HG02884 (cell line): Measurements from ENCODE around the gene GPHN.
A peak's percentile ranks its signal among the peaks of the same experiment; 100 is the strongest.
"Not testable (repeated sequence)": the region's sequence is repeated elsewhere in the genome, so short reads cannot be mapped to it uniquely, and the experiment has no call there.

ENCODE experiments used
- ATAC-seq: cut with Tn5 transposase; IDR thresholded peaks from one replicate; pipeline ENCODE4 v1.9.1; 2021; ENCODE audit warnings: mild to moderate bottlenecking, moderate library complexity; ENCODE audit not compliant: unreplicated experiment

Gene GPHN

DNA sequence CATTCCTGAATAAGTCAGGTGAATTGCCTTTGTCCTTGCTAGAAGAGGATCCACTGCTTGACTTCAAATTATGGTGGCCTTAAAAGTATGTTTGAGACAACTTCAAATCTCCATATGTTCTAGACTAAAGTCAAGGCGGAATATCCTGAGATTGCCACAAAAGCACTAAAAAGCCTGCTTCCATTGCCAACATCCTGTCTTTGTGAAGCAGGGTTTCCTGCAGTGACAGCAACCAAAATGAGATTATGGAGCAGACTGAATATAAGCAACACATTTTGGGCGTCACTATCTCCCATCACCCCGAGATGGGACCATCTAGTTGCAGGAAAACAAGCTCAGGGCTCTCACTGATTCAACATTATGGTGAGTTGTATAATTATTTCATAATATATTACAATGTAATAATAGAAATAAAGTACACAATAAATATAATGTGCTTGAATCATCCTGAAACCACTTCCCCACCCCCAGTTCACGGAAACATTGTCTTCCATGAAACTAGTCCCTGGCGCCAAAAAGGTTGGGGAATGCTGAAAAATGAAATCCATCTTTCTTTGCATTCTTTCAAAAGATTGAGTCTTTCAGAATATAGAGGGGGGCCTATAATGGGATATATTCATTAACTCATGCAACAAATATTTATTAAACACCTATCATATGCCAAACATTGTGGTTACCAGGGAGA is 143.7 kb downstream of the GPHN start:
- ATAC-seq, result no peak

- no peak for ATAC-seq
Observed at GRCh38 chr14:66652525-66653106, 144.7 kb downstream of the GPHN start.

GRCh38 chr14:66657780-66658179 is 149.8 kb downstream of the GPHN start:
- ATAC-seq, result no peak

- ATAC-seq, result no peak
Observed at GRCh38 chr14:66662374-66662773, 154.4 kb downstream of the GPHN start.

DNA sequence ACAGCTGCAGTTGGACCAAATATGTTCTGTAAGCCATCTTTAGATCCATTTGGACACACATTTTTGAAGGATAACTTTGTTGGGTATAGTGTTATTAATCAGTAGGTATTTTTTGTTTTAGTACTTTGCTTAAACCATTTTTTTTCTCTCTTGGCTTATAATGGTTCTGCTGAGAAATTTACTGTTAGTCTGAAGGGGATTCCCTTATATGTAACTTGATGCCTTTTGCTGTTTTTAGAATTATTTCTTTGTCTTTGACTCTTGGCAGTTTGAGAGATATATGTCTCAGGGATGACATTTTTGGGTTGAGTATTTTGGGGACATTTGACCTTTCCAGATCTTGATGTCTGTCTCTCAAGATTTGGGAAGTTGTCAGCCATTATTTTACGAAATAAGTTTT is 169.8 kb downstream of the GPHN start:
- ATAC-seq, result no peak

DNA sequence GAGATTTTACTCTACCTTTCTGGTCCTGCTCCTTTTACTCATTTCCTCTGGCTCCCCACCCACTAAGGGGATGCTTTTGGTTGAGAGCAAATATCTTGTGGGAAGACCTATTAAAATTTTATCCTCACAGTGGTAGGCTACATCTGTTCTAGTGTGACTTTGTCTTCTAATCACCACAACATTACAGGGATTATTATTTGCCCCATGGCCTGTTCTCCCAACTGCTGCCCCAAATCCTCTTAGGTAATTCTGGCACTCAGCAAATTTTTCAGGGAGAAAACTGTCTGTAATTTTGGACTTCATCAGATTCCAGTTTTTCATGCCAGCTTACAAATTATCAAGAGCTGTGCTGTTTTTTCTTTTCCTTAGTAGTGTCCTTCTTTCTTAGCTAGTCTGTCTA is 172.3 kb downstream of the GPHN start:
- ATAC-seq, result no peak

DNA sequence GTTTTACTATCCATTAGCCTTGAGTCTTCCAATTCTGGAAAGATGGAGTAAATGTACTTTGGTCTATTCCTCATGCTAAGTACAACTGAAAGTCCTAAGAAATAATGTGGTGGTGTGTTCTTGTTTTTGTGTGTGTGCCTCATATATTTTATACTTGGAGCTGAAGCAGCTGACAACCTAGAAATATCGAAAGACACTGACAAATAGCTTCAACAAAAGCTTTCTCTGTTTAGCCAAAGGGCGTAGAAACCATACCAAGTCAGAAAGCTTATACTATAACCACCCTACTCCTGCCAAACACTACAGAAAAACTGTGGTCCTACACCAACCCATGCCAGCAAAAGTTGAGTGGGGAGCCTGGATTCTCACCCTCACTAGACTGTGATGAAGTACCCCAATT is 188.4 kb downstream of the GPHN start:
- no peak for ATAC-seq

GRCh38 chr14:66698503-66698902 is 190.6 kb downstream of the GPHN start:
- ATAC-seq, result no peak

DNA sequence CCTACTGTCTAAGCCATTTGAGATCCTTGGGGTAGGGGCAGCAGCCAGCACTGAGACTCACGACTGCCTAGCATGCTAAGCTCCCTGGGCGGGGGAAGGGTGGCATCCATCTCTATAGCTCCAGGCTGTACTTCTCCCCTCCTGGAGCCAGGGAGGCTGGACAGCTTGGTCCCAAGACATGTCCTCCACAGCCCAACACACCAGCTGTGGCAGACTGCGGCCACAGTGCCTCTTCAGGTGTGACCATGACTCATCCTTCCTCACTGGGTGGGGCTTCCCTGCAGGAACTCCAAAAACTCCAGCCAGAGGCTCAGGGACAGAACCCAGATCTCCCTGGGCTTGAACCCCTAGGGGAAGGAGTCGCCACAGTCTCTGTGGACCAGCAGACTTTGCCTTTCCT is 193.9 kb downstream of the GPHN start:
- ATAC-seq, result no peak

- ATAC-seq, result no peak
Observed at GRCh38 chr14:66708267-66708666, 200.3 kb downstream of the GPHN start.

- ATAC-seq, result no peak
Observed at GRCh38 chr14:66709291-66709690, 201.3 kb downstream of the GPHN start.

- not testable (repeated sequence) for ATAC-seq
Observed at GRCh38 chr14:66714291-66714690, 206.3 kb downstream of the GPHN start.

DNA sequence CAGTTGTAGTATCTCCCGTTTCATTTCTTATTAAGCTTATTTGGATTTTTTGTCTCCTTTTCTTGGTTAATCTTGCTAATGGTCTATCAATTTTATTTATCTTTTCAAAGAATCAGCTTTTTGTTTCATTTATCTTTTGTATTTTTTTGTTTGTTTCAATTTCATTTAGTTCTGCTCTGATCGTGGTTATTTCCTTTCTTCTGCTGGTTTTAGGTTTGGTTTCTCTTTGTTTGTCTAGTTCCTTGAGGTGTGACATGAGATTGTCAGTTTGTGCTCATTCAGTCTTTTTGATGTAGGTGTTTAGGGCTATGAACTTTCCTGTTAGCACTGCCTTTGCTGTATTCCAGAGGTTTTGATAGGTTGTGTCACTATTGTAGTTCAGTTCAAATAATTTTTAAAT is 207.4 kb downstream of the GPHN start:
- ATAC-seq, result not testable (repeated sequence)

- no peak for ATAC-seq
Observed at GRCh38 chr14:66716227-66716626, 208.3 kb downstream of the GPHN start.

DNA sequence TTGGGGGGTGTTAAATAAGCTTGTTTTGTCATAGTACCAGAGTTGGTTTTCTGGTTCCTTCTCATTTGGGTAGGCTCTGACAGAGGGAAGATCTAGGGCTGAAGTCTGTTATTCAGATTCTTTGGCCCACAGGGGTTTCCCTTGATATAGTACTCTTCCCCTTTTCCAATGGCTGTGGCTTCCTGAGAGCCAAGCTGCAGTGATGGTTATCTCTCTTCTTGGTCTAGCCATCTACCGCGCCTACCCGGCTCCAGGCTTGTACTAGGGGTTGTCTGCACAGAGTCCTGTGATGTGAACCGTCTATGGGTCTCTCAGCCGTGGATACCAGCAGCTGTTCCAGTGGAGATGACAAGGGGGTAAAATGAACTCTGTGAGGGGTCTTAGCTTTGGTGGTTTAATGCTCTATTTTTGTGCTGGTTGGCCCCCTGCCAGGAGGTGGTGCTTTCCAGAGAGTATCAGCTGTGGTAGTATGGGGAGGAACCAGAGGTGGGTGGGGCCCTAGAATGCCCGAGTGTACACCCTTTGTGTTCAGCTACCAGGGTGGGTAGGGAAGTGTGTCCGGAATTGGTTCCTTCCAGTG is 209.7 kb downstream of the GPHN start:
- no peak for ATAC-seq

- ATAC-seq, result no peak
Observed at GRCh38 chr14:66724996-66725395, 217.0 kb downstream of the GPHN start.

DNA sequence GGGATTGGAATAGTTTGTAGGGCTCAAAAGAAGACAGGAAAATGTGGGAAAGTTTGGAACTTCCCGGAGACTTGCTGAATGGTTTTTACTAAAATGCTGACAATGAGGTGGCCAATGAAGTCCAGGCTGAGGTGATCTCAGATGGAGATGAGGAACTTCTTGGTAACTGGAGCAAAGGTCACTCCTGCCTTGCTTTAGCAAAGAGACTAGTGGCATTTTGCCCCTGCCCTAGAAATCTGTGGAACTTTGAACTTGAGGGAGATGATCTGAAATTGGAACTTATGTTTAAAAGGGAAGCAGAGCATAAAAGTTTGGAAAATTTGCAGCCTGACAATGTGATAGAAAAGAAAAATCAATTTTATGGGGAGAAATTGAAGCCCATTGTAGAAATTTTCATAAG is 223.4 kb downstream of the GPHN start:
- not testable (repeated sequence) for ATAC-seq

DNA sequence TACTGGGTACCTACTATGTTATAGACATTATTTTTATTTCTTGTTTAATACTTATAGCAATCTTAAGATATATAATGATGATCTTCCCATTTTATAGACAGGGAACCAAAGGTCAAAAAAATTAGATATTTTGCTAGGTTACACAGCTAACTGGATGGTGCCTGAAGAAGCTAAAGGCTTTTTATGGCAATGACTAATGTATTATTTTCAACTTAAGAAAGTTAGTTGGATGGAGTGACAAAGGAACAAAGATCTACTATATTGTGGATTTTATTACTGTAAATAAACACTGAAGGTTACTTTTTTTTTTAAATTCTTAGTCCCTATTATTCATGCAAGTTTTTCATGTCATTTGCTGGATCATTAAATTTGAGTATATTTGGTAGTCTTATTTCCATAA is 227.9 kb downstream of the GPHN start:
- no peak for ATAC-seq

DNA sequence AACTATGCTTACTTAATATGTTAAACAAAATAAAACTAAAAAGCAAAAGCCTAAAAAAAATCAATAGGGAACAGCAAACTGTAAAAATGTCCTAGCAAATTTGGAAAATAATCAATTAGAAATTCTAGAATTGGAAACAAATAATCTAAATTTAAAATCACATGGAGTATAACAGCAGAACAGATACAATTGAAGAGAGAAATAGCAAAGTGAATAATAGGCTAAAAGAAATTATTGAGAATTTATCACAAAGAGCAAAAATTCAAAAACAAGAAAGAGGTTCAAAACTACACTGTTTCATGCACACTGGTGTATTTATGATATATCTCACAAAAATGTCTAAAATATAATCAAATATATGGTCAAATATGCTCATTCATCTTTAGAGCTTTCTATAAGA is 231.9 kb downstream of the GPHN start:
- ATAC-seq, result no peak

DNA sequence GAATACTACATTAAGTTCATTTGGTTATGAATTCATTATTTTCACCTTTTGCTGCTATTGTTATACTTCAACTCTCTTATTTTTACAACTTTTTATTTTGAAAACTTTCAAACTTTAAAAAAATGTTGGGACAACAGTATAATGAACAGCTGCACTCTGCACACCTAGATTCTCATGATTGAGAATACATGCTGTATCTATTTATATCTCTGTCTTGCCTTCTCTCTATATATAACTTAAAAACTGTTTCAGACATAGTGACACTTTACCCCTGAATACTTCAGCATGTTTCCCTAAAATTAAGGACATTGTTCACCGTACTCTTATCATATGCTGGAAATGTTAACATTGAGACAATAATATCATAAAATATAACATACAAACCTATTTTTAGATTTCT is 237.1 kb downstream of the GPHN start:
- ATAC-seq, result no peak

DNA sequence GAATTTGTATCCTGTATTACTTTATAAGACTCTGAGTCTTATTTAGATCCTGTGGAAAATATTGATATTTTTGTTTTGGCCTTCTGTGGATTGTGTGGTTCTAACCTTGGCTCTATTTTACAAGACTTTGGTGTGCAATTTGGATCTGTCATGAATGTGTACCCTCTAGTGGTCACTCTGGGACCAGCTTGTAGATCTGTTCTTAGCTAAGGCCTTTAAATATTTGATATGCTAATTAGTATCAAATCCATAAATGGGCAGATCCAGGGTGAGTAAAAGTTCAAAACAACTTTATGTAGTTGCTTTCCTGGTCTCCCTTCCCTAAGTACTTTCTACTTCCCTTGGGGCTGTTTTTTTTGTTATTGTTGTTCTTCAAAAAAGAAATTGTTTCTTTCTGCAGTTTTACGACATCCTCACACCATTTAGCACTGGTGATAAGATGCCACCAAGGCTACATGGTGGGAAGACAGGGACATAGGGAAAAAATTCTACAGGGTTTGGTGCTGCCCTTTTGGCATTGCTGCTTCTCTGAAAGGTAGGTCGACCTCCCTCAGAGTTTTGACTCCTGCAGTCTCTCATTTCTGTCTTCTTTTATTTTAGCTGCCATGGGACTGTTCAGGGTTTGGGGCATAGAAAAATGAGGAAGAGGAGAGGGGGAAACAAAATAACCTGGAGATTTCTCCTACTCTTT is 238.5 kb downstream of the GPHN start:
- no peak for ATAC-seq

DNA sequence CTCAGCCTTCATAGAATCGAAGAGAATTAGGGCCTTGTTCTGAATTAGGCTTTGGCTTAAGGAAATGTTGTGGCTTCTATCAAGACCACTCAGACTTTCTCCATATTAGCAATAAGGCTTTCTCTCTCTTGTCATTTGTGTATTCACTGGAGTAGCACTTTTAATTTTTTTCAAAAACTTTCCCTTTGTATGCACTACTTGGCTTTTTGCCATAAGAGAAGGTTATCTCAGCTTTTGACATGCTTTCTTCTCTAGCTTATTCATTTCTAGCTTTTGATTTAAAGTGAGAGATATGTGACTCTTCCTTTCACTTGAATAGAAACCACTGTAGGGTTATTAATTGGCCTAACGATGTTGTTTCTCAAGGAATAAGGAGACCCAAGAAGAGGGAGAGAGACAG is 244.2 kb downstream of the GPHN start:
- peak; percentile 74 for ATAC-seq
